ENCODE results near the gene MAP4K4. TPM values are rescaled to one million over a fixed set of nuclear protein-coding genes. Genes with fewer than 3 reads are reported as not detected.

Gene MAP4K4
- total RNA-seq, 1 experiment from 2014 or later, result 133 TPM

- intact Hi-C loops (cut with micrococcal nuclease), result no loop called here
- H4K20me1 ChIP-seq (ENCODE audit: low read length), result peaks cover 77% of the 10 kb centered on the region
- no peak for DNase-seq
- no peaks in the 10 kb centered on the region for H3F3A ChIP-seq (ENCODE audit: low read length, unreplicated experiment)
- 0 out of 2 replicates have a peak, but pooled peaks cover 3% of the 10 kb centered on the region for H3K36me3 ChIP-seq (ENCODE audit: low read depth, low read length)
- no TSS peak for BruUV-seq (replicated peaks)
- peaks cover 100% of the 10 kb centered on the region for H3K79me2 ChIP-seq (ENCODE audit: low read length)
- POLR2A ChIA-PET (ENCODE audit: unreplicated experiment), result no interaction called here
- ATAC-seq, result no peak
- H2AFZ ChIP-seq (ENCODE audit: low read length), result no peak overlapping the region
- H3K27ac ChIP-seq (ENCODE audit: low read length), result no peak overlapping the region
- no peak overlapping the region for H3K4me2 ChIP-seq (ENCODE audit: low read length)
- CTCF ChIA-PET, result no interaction called here
- H3K9me3 ChIP-seq (ENCODE audit: low read length), result no peaks in the 10 kb centered on the region
- H3K4me1 ChIP-seq (ENCODE audit: insufficient read depth, low read length), result peaks cover 14% of the 10 kb centered on the region; the same call in 1 of the 2 replicates
- H3K4me3 ChIP-seq (ENCODE audit: low read length), result no peak overlapping the region
- no peaks in the 10 kb centered on the region for H3K9me2 ChIP-seq (replicated peaks; ENCODE audit: low read length)
- H3K27me3 ChIP-seq (ENCODE audit: low read length), result no peaks in the 10 kb centered on the region
- TF ChIP-seq EZH2phosphoT487 (IDR thresholded peaks at IDR 0.05; ENCODE audit: borderline replicate concordance, low read length), result no peak
- no peak for TF ChIP-seq EZH2 (IDR thresholded peaks at IDR 0.05; ENCODE audit: low read length, unreplicated experiment)
- TF ChIP-seq CTCF (conservative IDR thresholded peaks at IDR 0.05; ENCODE audit: low read depth, low read length), result no peak
- no peak overlapping the region for H3K9ac ChIP-seq (ENCODE audit: low read length)
Observed at GRCh38 chr2:101728865-101729264, 31.4 kb downstream of the MAP4K4 start.

GRCh38 chr2:101729521-101730190 lies 32.1 kb downstream of the MAP4K4 start:
- intact Hi-C loops (cut with micrococcal nuclease), result no loop called here
- H3K79me2 ChIP-seq (ENCODE audit: low read length), result peaks cover 100% of the 10 kb centered on the region
- H3K27me3 ChIP-seq (ENCODE audit: low read length), result no peaks in the 10 kb centered on the region
- H3K9me2 ChIP-seq (replicated peaks; ENCODE audit: low read length), result no peaks in the 10 kb centered on the region
- ChIA-PET CTCF (no interaction called here), POLR2A (ENCODE audit: unreplicated experiment) (no interaction called here)
- H3K4me2 ChIP-seq (ENCODE audit: low read length), result no peak overlapping the region
- no peak overlapping the region for H3K4me3 ChIP-seq (ENCODE audit: low read length)
- H3K36me3 ChIP-seq (ENCODE audit: low read depth, low read length), result no peaks in the 10 kb centered on the region
- no peak overlapping the region for H2AFZ ChIP-seq (ENCODE audit: low read length)
- peaks cover 18% of the 10 kb centered on the region for H3K4me1 ChIP-seq (ENCODE audit: insufficient read depth, low read length)
- no peaks in the 10 kb centered on the region for H3K9me3 ChIP-seq (ENCODE audit: low read length)
- DNase-seq (no peak), ATAC-seq (no peak)
- peaks cover 76% of the 10 kb centered on the region for H4K20me1 ChIP-seq (ENCODE audit: low read length)
- H3F3A ChIP-seq (ENCODE audit: low read length, unreplicated experiment), result no peaks in the 10 kb centered on the region
- TF ChIP-seq CTCF (conservative IDR thresholded peaks at IDR 0.05; ENCODE audit: low read depth, low read length) (no peak), EZH2phosphoT487 (IDR thresholded peaks at IDR 0.05; ENCODE audit: borderline replicate concordance, low read length) (no peak), EZH2 (IDR thresholded peaks at IDR 0.05; ENCODE audit: low read length, unreplicated experiment) (no peak)
- BruUV-seq (replicated peaks), result no TSS peak
- no peak overlapping the region for H3K27ac ChIP-seq (ENCODE audit: low read length)
- no peak overlapping the region for H3K9ac ChIP-seq (ENCODE audit: low read length)

Data from PC-3 (cell line).